ENCODE data around the gene SORCS2. TPM values are rescaled to one million over a fixed set of nuclear protein-coding genes. Genes with fewer than 3 reads are reported as not detected.

SORCS2 gene
- total RNA-seq, 2 donors from 2014 or later, result 1.5 to 1.7 TPM

GRCh38 chr4:7655511-7656243 lies 463.3 kb downstream of the SORCS2 start:
- no peaks in the 10 kb centered on the region for H3K9me3 ChIP-seq
- no peaks in the 10 kb centered on the region for H3K27me3 ChIP-seq
- H3K27ac ChIP-seq, result no peak overlapping the region
- DNase-seq (ENCODE audit: low spot score), result no peak
- no peak for TF ChIP-seq CTCF (IDR thresholded peaks at IDR 0.05)
- peaks cover 0 to 8% of the 10 kb centered on the region in 2 donors for H3K4me1 ChIP-seq
- no peak overlapping the region for H3K4me3 ChIP-seq
- H3K36me3 ChIP-seq, result no peaks in the 10 kb centered on the region

- peaks cover 0 to 1% of the 10 kb centered on the region in 2 donors for H3K4me1 ChIP-seq
- H3K4me3 ChIP-seq, result no peak overlapping the region
- no peak for TF ChIP-seq CTCF (IDR thresholded peaks at IDR 0.05)
- H3K36me3 ChIP-seq, result no peaks in the 10 kb centered on the region
- DNase-seq (ENCODE audit: low spot score), result no peak
- no peak overlapping the region for H3K27ac ChIP-seq
- no peaks in the 10 kb centered on the region for H3K9me3 ChIP-seq
- no peaks in the 10 kb centered on the region for H3K27me3 ChIP-seq
Observed at GRCh38 chr4:7656244-7656800, 464.0 kb downstream of the SORCS2 start.

GRCh38 chr4:7657545-7658297 lies 465.4 kb downstream of the SORCS2 start:
- H3K9me3 ChIP-seq, result no peaks in the 10 kb centered on the region
- no peaks in the 10 kb centered on the region for H3K4me1 ChIP-seq
- DNase-seq (ENCODE audit: low spot score), result no peak
- H3K4me3 ChIP-seq, result no peak overlapping the region
- no peak for TF ChIP-seq CTCF (IDR thresholded peaks at IDR 0.05)
- no peaks in the 10 kb centered on the region for H3K36me3 ChIP-seq
- H3K27ac ChIP-seq, result no peak overlapping the region
- no peaks in the 10 kb centered on the region for H3K27me3 ChIP-seq

- TF ChIP-seq CTCF (IDR thresholded peaks at IDR 0.05), result no peak
- no peaks in the 10 kb centered on the region for H3K36me3 ChIP-seq
- no peak for DNase-seq (ENCODE audit: low spot score)
Observed at GRCh38 chr4:7658341-7659204, 466.2 kb downstream of the SORCS2 start.

GRCh38 chr4:7659429-7660175 lies 467.3 kb downstream of the SORCS2 start:
- H3K36me3 ChIP-seq, result no peaks in the 10 kb centered on the region
- H3K27me3 ChIP-seq, result no peaks in the 10 kb centered on the region
- no peak for TF ChIP-seq CTCF (IDR thresholded peaks at IDR 0.05)
- H3K27ac ChIP-seq, result no peak overlapping the region
- no peaks in the 10 kb centered on the region for H3K4me1 ChIP-seq
- H3K4me3 ChIP-seq, result no peak overlapping the region
- DNase-seq (ENCODE audit: low spot score), result no peak
- no peaks in the 10 kb centered on the region for H3K9me3 ChIP-seq

More at GRCh38 chr4:7658341-7659204, 466.2 kb downstream of the SORCS2 start:
- Histone ChIP-seq H3K27me3 (no peaks in the 10 kb centered on the region), H3K27ac (no peak overlapping the region), H3K4me3 (no peak overlapping the region), H3K4me1 (no peaks in the 10 kb centered on the region), H3K9me3 (no peaks in the 10 kb centered on the region)
